Measurements from ENCODE around the gene STK10.

STK10 gene

DNA sequence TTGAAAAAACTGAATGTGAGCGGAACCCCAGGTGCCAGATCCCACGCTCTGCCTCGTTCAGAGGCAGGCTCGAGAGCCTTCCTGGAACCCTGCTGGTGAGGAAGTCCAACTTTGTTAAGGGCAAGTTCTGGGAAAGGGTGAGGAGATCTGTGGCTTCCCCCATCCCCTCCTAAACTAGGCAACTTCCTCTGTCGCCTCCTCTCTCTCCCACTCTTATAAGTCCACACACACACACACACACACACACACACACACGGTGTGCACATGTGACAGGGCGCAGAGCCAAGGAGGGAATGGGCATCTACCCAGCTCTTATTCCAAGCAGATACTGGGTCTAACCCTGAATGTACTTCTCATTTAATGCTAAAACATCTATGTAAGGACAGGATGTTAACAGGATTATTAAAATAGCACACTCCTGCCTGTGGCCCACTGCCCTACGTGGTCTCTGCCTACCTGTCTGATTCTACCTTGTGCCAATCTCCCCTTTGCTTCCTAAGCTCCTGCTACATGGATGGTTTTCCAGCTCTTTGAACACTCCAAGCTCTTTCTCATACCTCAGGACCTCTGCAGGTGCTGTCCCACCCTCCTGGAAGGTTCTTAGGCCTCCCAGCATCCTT is 109.2 kb downstream of the STK10 start:
- TF ChIP-seq YY1 (IDR thresholded peaks at IDR 0.05; ENCODE audit: low read depth) (no peak), NFIC (IDR thresholded peaks at IDR 0.05) (0 out of 2 replicates have a peak, but pooled peaks have one; percentile 21)

DNA sequence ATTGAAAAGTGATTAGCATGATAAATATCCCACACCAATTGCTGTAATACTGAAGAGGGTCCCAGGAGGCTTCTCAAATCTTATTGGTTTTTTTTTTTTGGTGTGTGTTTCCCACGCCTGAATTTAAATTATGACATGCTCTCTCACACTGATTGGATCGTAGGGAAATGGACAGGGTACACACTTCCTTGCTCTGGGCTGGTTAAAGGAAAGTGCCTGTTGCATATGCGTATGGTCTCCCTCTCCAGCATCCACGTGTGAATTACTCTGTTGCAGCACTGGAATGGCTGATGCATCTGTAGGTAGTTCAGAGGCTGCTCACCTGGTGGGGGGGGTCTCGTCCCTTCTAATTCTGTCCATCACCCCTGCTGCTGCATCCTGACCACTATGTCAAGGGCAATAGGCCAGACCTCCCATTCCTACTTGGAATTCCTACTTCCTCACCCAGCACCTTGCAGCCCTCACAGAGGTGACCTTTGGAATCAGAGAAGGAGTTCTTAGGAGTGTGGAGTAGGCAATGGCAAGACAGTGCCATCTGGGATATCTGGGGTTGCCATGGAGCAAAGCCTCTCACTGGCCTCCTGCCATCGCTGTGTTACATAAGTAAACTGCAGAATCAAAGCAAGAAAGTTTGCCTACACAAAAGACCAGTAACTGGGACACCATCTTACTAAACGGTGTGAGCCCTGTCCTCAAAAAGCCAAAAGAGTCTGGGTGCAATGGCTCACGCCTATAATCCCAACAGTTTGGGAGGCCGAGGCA is 110.2 kb downstream of the STK10 start:
- TF ChIP-seq EP300 (IDR thresholded peaks at IDR 0.05; ENCODE audit: borderline replicate concordance) (no peak), CREB1 (IDR thresholded peaks at IDR 0.05; ENCODE audit: low read depth) (no peak), CEBPB (IDR thresholded peaks at IDR 0.05) (no peak), EGR1 (IDR thresholded peaks at IDR 0.05) (no peak)
- TF ChIP-seq, protein P1, sequence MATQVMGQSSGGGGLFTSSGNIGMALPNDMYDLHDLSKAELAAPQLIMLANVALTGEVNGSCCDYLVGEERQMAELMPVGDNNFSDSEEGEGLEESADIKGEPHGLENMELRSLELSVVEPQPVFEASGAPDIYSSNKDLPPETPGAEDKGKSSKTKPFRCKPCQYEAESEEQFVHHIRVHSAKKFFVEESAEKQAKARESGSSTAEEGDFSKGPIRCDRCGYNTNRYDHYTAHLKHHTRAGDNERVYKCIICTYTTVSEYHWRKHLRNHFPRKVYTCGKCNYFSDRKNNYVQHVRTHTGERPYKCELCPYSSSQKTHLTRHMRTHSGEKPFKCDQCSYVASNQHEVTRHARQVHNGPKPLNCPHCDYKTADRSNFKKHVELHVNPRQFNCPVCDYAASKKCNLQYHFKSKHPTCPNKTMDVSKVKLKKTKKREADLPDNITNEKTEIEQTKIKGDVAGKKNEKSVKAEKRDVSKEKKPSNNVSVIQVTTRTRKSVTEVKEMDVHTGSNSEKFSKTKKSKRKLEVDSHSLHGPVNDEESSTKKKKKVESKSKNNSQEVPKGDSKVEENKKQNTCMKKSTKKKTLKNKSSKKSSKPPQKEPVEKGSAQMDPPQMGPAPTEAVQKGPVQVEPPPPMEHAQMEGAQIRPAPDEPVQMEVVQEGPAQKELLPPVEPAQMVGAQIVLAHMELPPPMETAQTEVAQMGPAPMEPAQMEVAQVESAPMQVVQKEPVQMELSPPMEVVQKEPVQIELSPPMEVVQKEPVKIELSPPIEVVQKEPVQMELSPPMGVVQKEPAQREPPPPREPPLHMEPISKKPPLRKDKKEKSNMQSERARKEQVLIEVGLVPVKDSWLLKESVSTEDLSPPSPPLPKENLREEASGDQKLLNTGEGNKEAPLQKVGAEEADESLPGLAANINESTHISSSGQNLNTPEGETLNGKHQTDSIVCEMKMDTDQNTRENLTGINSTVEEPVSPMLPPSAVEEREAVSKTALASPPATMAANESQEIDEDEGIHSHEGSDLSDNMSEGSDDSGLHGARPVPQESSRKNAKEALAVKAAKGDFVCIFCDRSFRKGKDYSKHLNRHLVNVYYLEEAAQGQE (IDR thresholded peaks at IDR 0.05; ENCODE audit: low read depth) = no peak

GRCh38 chr5:172076761-172077244 is 111.2 kb downstream of the STK10 start:
- TF ChIP-seq NFIC (IDR thresholded peaks at IDR 0.05) (no peak), MAX (IDR thresholded peaks at IDR 0.05) (no peak), YY1 (IDR thresholded peaks at IDR 0.05; ENCODE audit: low read depth) (no peak), USF1 (IDR thresholded peaks at IDR 0.05) (no peak), TEAD4 (IDR thresholded peaks at IDR 0.05) (no peak), TCF12 (IDR thresholded peaks at IDR 0.05; ENCODE audit: low read depth) (no peak), EGR1 (IDR thresholded peaks at IDR 0.05) (no peak), FOXM1 (IDR thresholded peaks at IDR 0.05; ENCODE audit: borderline replicate concordance, low read depth) (no peak), ZBTB7A (IDR thresholded peaks at IDR 0.05; ENCODE audit: low read depth) (no peak), CREB1 (IDR thresholded peaks at IDR 0.05; ENCODE audit: low read depth) (no peak), EP300 (IDR thresholded peaks at IDR 0.05; ENCODE audit: borderline replicate concordance) (no peak), TAF1 (IDR thresholded peaks at IDR 0.05; ENCODE audit: low read depth) (no peak), CEBPB (IDR thresholded peaks at IDR 0.05) (no peak), RAD21 (IDR thresholded peaks at IDR 0.05; ENCODE audit: low read depth) (no peak)
- TF ChIP-seq, protein P1 (IDR thresholded peaks at IDR 0.05; ENCODE audit: low read depth) = no peak

GRCh38 chr5:172075656-172076055 is 112.4 kb downstream of the STK10 start:
- TF ChIP-seq FOXM1 (IDR thresholded peaks at IDR 0.05; ENCODE audit: borderline replicate concordance, low read depth) (no peak), TEAD4 (IDR thresholded peaks at IDR 0.05) (no peak), MAX (IDR thresholded peaks at IDR 0.05) (no peak), TCF12 (IDR thresholded peaks at IDR 0.05; ENCODE audit: low read depth) (no peak), RAD21 (IDR thresholded peaks at IDR 0.05; ENCODE audit: low read depth) (no peak), USF1 (IDR thresholded peaks at IDR 0.05) (no peak), NFIC (IDR thresholded peaks at IDR 0.05) (no peak), ZBTB7A (IDR thresholded peaks at IDR 0.05; ENCODE audit: low read depth) (no peak), EGR1 (IDR thresholded peaks at IDR 0.05) (no peak), CEBPB (IDR thresholded peaks at IDR 0.05) (no peak), EP300 (IDR thresholded peaks at IDR 0.05; ENCODE audit: borderline replicate concordance) (no peak), TAF1 (IDR thresholded peaks at IDR 0.05; ENCODE audit: low read depth) (no peak), CREB1 (IDR thresholded peaks at IDR 0.05; ENCODE audit: low read depth) (no peak), YY1 (IDR thresholded peaks at IDR 0.05; ENCODE audit: low read depth) (no peak)
- TF ChIP-seq, protein P1 (IDR thresholded peaks at IDR 0.05; ENCODE audit: low read depth) = no peak

Measured in Ishikawa (cell line).